Measurements from ENCODE around the gene GLT8D1. TPM values are rescaled to one million over a fixed set of nuclear protein-coding genes. Genes with fewer than 3 reads are reported as not detected.

Gene GLT8D1, protein sequence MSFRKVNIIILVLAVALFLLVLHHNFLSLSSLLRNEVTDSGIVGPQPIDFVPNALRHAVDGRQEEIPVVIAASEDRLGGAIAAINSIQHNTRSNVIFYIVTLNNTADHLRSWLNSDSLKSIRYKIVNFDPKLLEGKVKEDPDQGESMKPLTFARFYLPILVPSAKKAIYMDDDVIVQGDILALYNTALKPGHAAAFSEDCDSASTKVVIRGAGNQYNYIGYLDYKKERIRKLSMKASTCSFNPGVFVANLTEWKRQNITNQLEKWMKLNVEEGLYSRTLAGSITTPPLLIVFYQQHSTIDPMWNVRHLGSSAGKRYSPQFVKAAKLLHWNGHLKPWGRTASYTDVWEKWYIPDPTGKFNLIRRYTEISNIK
- 60.1 and 73.4 TPM in 2 replicates for total RNA-seq

GRCh38 chr3:52705688-52706686, at the start of gene GLT8D1, which contains the start of gene SPCS1:
TSS of gene GLT8D1 (minus strand) at chr3:52705791. CDS start at chr3:52700460, 5,331 bp downstream.
TSS of gene SPCS1 (plus strand) at chr3:52706106. CDS start at chr3:52706247, 141 bp downstream.

DNA sequence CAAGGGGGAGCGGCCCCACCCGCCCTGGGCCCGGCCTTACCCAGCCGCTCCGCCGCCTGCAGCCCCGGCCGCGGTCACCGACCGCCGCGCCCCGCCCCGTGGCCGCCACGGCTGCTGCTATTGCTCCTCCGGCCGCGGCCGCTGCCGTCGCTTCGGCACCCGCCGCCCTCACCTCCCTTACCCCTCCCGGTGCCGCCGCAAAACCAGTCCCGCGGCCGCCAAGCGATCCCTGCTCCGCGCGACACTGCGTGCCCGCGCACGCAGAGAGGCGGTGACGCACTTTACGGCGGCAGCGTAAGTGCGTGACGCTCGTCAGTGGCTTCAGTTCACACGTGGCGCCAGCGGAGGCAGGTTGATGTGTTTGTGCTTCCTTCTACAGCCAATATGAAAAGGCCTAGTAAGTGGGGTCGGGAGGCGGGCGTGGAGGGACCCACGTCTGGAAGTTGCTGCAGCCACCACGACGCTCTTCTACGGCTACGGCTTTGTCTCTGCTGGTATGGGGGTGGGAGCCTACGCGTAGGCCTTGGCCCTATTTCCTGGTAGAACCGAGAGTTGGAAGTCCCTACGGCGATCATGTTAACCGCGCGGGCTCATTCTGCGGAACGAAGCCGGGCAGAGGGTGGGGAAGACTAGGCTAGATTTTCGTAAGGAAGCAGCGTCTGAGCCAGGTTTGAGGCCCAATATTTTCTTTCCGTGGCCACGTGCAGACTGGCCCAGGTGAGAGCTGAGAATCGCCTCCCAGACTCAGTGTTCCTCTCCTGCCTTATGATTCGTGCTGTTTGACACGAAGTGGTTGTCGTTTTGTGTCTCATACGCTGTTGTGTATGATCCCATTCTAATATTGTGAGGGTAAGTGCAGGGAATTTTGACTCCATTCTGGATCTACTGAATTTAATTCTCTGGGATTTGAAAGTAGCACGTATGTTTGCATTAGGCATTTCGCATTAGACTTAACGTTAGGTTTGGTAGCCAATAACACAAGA, 19.6 kb downstream of the GLT8D1 start, which contains the start of the genes GNL3 and PBRM1:
TSS of gene GNL3 (plus strand) at position 324 of the 983 bp plus-strand sequence. CDS start at position 385, 61 bp downstream.
TSS of gene PBRM1 (minus strand) at position 205 of the 983 bp plus-strand sequence.

Other genes with a start within 250 kb of the GLT8D1 start
- under 0.01 and 0.07 TPM in 2 replicates for gene STAB1, start 210.5 kb downstream of the GLT8D1 start, total RNA-seq
- gene NT5DC2, start 171.9 kb downstream of the GLT8D1 start, total RNA-seq = 16.7 and 64.4 TPM in 2 replicates
- gene UQCC5, start 169.2 kb downstream of the GLT8D1 start, total RNA-seq = 3.1 and 8.5 TPM in 2 replicates
- 70.1 and 109 TPM in 2 replicates for gene PBRM1, start 19.9 kb downstream of the GLT8D1 start, total RNA-seq
- 186 and 219 TPM in 2 replicates for gene GNL3, start 19.8 kb downstream of the GLT8D1 start, total RNA-seq
- 56.8 and 72.8 TPM in 2 replicates for gene SPCS1, start 315 bp upstream of the GLT8D1 start, total RNA-seq
- 21.5 and 28.1 TPM in 2 replicates for gene NEK4, start 65.1 kb upstream of the GLT8D1 start, total RNA-seq
- not detected in 2 replicates for gene ITIH1, start 71.8 kb upstream of the GLT8D1 start, total RNA-seq
- gene ITIH3, start 89.0 kb upstream of the GLT8D1 start, total RNA-seq = not detected in 2 replicates
- 0.34 and 2.5 TPM in 2 replicates for gene ITIH4, start 124.9 kb upstream of the GLT8D1 start, total RNA-seq
- gene MUSTN1, start 129.2 kb upstream of the GLT8D1 start, total RNA-seq = not detected in 2 replicates
- 9.2 and 17.7 TPM in 2 replicates for gene STIMATE, start 191.8 kb upstream of the GLT8D1 start, total RNA-seq